ENCODE results near the gene RAB20.
"Not testable (repeated sequence)": the region's sequence is repeated elsewhere in the genome, so short reads cannot be mapped to it uniquely, and the experiment has no call there.

RAB20 gene

DNA sequence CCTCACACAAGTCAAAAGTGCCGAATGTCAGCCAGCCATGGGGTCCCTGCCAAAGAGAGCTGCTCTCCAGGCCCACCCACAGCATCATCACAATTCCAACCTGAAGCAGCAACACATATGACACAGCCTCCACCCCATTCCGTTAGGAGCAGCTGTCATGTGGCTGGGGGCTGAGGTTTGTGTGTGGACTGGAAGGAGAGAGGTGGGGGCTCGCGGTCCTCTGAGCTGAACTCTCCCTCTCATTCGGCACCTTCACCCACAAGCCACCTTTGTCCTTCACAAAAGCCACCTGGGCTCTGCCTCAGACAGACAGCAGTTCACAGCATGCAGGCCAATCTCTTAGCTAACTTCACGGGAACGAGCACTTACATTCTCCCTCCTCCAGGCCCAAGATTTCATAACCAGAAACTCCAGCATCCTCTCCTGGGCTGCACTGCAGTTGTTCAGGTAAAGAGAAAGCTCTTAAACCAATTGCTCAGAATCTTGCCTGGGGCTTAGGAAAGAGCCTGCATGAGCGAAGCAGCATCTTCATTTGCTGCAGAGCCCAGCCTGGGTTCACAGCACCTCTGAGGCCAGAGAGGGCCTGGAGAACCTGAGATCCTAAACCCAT is 7.2 kb downstream of the RAB20 start:
- DNase-seq = no peak

GRCh38 chr13:110553417-110553816 is 8.1 kb downstream of the RAB20 start:
- DNase-seq = no peak

DNA sequence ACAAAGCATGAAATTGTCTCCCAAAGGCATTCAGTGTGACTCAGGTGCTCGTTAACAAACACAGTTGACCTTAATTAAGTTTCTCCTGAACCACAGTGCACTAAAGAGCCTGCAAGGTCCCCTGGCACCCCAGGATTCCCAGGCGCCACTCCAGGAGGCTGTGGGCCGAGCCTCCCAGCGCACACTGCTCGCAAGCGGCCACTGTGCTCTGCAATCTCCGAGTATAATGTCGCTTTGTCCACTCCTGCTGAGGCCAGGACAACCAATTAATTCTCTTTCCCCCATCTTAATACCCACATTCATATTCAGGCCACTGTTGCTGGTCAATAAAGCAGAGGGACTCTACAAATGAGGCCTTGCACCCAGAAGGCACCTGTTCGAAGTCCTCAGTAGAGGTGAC is 8.8 kb downstream of the RAB20 start:
- DNase-seq = no peak

DNA sequence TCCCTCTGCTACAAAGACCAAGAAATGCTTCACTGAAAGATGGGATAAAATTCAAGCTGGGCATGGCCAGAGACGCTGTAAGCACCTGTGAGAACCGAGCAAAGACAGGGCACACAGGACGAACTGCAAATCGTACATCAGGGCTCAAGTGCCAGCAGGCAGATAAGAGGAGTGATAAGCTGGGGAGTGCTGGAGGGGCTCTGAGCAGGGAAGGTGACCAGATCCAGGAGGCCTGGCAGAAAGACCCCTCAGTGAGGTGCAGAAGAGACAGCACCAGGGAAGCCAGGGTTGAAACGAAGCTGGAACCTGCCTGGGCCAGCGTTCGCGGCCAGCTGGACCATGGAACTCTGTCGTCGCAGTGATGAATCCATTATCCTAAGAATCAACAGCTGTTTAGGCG is 10.2 kb downstream of the RAB20 start:
- DNase-seq = no peak

- no peak for DNase-seq
These were observed 11.7 kb downstream of the RAB20 start for GRCh38 chr13:110549795-110550160.

- no peak for DNase-seq
These were observed 12.4 kb downstream of the RAB20 start for GRCh38 chr13:110548891-110549794.

DNA sequence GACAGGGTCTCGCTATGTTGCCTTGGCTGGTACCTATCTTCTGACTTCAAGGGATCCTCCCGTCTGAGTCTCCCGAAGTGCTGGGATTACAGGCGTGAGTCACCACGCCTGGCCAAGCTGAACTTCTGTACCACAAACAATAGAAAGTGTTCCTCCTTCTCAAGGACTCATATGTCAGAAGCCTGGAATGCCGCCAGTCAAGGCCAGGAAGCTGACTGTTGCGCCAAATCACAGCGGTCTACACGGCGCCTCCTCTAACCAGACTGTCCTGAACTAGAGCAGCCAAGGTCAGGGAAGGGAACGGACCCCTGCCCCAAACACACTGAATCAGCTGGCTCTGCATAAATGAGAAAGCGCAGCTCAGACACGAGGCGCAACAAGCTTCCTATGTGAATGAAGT is 14.6 kb downstream of the RAB20 start:
- DNase-seq = no peak

DNA sequence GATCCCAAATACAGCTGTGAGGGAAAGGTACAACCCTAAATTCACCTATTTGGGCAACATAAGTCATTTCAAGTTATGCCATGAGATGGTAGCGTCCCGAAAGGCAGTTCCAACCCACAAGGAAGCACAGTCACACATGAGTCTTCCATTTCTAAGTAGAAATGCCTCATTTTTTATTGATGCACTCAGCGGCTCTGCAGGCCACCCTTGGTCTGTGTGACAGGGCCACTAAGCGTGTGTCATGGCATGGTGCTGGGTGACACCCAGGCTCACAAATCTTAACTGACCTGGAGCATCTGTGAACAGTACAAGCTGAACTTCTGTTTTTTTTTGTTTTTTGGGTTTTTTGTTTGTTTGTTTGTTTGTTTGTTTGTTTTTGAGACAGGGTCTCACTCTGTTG is 15.1 kb downstream of the RAB20 start:
- no peak for DNase-seq

- no peak for DNase-seq
These were observed 19.2 kb downstream of the RAB20 start for GRCh38 chr13:110542169-110542796.

DNA sequence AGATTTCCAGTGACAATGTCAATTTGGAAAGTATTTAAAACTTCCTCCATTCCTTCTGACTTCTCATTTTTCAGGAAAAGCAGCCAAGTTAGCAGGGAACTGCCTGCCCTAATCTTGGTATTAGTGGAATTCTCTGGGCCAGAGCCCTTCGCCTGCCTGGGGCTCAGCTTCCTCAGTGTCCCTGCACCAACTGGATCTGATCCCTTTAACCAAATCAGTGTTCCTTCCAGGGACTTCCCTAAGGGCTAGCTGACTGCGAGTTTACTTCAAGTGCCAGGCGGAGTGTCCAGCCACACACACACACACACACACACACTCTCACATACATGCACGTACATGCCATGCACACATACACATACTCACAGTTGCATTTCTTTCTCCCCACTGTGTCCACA is 20.0 kb downstream of the RAB20 start:
- no peak for DNase-seq

GRCh38 chr13:110540871-110541525 is 20.5 kb downstream of the RAB20 start:
- no peak for DNase-seq

GRCh38 chr13:110539894-110540293 is 21.6 kb downstream of the RAB20 start:
- no peak for DNase-seq

DNA sequence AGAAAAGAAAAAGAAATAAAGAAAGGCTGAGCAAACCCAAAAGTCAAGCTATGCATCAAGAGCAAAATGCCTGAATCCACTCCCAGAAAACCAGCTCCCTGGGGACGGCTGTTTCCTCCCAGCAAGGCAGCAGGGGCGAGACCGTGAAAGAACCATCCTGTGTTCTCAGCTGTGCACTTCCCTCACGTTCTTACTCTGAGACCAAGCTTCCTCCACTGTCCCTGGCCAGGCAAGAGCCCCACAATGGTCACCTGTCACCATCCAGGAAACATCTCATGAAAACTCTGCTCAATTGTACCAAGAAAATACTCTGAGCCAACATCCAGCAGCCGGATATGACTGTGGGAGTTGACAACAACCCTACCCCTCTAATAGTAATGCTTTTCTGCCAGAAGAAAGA is 22.9 kb downstream of the RAB20 start:
- no peak for DNase-seq

GRCh38 chr13:110536006-110536693 is 25.4 kb downstream of the RAB20 start:
- no peak for DNase-seq

- DNase-seq = no peak
These were observed 26.0 kb downstream of the RAB20 start for GRCh38 chr13:110535526-110535925.

DNA sequence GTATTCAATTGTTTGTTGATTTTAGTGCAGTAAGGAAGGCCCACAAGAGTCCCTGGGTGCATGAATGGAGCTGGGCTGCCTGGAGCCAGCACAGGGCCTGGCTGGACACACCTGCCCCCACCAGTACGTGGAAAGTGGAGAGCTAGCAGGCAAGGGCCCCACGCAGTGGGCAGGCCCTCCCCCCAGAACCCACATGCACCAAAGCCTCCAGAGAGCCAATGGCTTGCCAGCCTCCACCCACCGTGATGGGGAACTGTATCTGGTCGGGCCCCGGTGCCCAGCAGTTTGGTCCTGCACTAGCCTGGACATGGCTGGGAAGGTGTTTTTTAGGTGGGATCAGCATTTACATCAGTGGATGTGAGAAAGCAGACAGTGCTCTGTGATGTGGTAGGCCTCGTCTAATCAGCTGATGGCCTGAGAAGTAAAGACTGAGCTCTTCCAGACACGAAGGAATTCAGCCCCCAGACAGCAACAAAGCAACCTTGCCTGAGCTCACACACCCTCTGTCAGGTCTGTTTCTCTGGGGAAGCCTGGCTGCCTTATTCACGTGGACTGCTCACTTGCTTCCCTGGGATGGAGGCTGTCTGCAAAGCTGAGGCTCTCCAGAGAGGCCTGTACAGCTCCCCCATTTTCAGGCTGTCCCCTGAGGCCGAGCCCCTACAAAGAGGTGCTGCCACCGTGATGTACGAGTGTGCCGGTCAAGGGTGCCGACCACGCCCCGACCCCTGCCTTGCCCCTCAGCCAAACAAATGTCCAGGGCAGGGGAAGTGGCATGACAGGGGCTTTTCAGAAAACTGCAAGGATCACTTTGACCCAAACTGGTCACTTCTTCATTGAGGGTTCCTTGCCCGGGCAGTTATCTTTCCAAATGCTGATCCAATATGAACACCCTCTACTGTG is 27.5 kb downstream of the RAB20 start:
- no peak for DNase-seq

DNA sequence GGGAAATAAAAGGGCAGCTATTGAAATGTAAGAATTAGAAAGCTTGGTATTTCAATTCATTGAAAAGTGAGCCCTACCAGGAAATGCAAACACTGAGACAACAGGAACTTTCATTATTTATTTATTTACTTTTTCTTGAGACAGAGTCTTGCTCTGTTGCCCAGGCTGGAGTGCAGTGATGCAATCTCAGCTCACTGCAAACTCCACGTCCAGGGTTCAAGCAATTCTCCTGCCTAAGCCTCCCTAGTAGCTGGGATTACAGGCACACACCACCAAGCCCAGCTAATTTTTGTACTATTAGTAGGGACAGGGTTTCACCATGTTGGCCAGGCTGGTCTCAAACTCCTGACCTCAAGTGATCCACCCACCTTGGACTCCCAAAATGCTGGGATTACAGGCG is 29.3 kb downstream of the RAB20 start:
- not testable (repeated sequence) for DNase-seq

- no peak for DNase-seq
These were observed 29.8 kb downstream of the RAB20 start for GRCh38 chr13:110531671-110532083.

GRCh38 chr13:110531100-110531499 is 30.4 kb downstream of the RAB20 start:
- DNase-seq = no peak

DNA sequence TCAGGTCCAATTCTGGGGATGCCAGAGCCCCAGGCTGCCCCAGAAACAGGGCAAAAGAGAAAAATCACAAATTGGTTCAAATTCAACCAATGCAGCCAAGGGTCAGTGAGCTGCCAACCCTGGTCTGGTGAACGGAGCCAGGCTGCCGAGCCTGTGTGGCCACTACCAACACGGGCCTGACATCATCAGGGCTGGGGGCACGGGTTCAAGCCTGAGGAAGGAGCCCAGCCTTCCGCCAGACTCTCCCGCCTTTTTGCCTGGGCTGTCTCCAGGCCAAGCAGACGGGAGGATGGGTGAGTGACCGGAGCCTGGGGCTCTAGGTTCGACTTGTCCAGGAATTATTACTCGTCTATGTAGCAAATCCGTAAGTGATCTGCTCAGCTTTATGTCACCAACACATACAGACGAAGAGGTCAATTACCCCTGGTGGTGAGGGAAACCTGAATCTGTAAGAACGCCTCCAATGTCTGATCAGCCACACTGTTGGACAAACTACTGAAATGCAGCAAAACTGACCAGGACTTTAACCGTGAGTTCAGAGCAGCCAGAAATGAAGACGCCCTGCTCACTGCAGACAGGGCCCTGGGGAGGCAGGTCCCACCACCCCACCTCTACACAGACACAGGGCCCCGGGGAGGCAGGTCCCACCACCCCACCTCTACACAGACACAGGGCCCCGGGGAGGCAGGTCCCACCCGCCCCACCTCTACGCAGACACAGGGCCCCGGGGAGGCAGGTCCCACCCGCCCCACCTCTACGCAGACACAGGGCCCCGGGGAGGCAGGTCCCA is 31.8 kb downstream of the RAB20 start:
- no peak for DNase-seq

- no peak for DNase-seq
These were observed 32.6 kb downstream of the RAB20 start for GRCh38 chr13:110528911-110529310.
